ENCODE results near the gene ARSG.

The ARSG gene

GRCh38 chr17:68379692-68380677 lies 88.7 kb downstream of the ARSG start:
- DNase-seq, result no peak

- no peak for DNase-seq
Measured at GRCh38 chr17:68381076-68381900, 90.0 kb downstream of the ARSG start.

- DNase-seq, result no peak
Measured at GRCh38 chr17:68382582-68383085, 91.3 kb downstream of the ARSG start.

- no peak for DNase-seq
Measured at GRCh38 chr17:68383120-68383442, 91.8 kb downstream of the ARSG start.

GRCh38 chr17:68383443-68384321 lies 92.4 kb downstream of the ARSG start:
- DNase-seq, result peak; percentile 22

- no peak for DNase-seq
Measured at GRCh38 chr17:68384471-68384870, 93.2 kb downstream of the ARSG start.

- no peak for DNase-seq
Measured at GRCh38 chr17:68384941-68385340, 93.6 kb downstream of the ARSG start.

- DNase-seq, result no peak
Measured at GRCh38 chr17:68385490-68386215, 94.4 kb downstream of the ARSG start.

GRCh38 chr17:68387435-68388218 lies 96.3 kb downstream of the ARSG start:
- no peak for DNase-seq

- DNase-seq, result no peak
Measured at GRCh38 chr17:68389041-68389440, 97.7 kb downstream of the ARSG start.

GRCh38 chr17:68390888-68391545 lies 99.7 kb downstream of the ARSG start:
- DNase-seq, result no peak

- DNase-seq, result no peak
Measured at GRCh38 chr17:68391561-68392268, 100.4 kb downstream of the ARSG start.

- no peak for DNase-seq
Measured at GRCh38 chr17:68394608-68395331, 103.5 kb downstream of the ARSG start.

- DNase-seq, result no peak
Measured at GRCh38 chr17:68396226-68397107, 105.2 kb downstream of the ARSG start.

- no peak for DNase-seq
Measured at GRCh38 chr17:68397108-68397536, 105.8 kb downstream of the ARSG start.

GRCh38 chr17:68398691-68399637 lies 107.7 kb downstream of the ARSG start:
- DNase-seq, result no peak
